ENCODE data around the gene DPM1. TPM values are rescaled to one million over a fixed set of nuclear protein-coding genes. Genes with fewer than 3 reads are reported as not detected.

The DPM1 gene
- 10 to 100 TPM; 55.8 to 60.6 (median 57.0) TPM for polyA plus RNA-seq (ENCODE audit: insufficient read length in 3 of 3)
- long read RNA-seq, donor 1, transcript DPM1-203 (9 exons, 1,075 nt) = major isoform, 19 of 107 reads
- long read RNA-seq, donor 1, partial matches to known transcripts = 71 of 107 reads
- long read RNA-seq, donor 1, other reads (novel, unspliced or antisense) = 13 of 107 reads
- long read RNA-seq, donor 2, transcript DPM1-203 (9 exons, 1,075 nt) = major isoform, 24 of 120 reads
- long read RNA-seq, donor 2, partial matches to known transcripts = 68 of 120 reads
- long read RNA-seq, donor 2, other reads (novel, unspliced or antisense) = 26 of 120 reads
- long read RNA-seq, donor 3, transcript DPM1-203 (9 exons, 1,075 nt) = major isoform, 24 of 109 reads
- long read RNA-seq, donor 3, partial matches to known transcripts = 70 of 109 reads
- long read RNA-seq, donor 3, other reads (novel, unspliced or antisense) = 12 of 109 reads
- long read RNA-seq, donor 4, transcript DPM1-203 (9 exons, 1,075 nt) = major isoform, 21 of 127 reads
- long read RNA-seq, donor 4, partial matches to known transcripts = 84 of 127 reads
- long read RNA-seq, donor 4, other reads (novel, unspliced or antisense) = 21 of 127 reads
- long read RNA-seq, donor 5, transcript DPM1-203 (9 exons, 1,075 nt) = major isoform, 9 of 31 reads
- long read RNA-seq, donor 5, partial matches to known transcripts = 12 of 31 reads
- long read RNA-seq, donor 5, other reads (novel, unspliced or antisense) = 10 of 31 reads
- long read RNA-seq, donor 6, transcript DPM1-203 (9 exons, 1,075 nt) = major isoform, 12 of 62 reads
- long read RNA-seq, donor 6, partial matches to known transcripts = 42 of 62 reads
- long read RNA-seq, donor 6, other reads (novel, unspliced or antisense) = 7 of 62 reads
- long read RNA-seq, donor 7, transcript DPM1-203 (9 exons, 1,075 nt) = major isoform, 16 of 95 reads
- long read RNA-seq, donor 7, partial matches to known transcripts = 64 of 95 reads
- long read RNA-seq, donor 7, other reads (novel, unspliced or antisense) = 12 of 95 reads
- long read RNA-seq, donor 8, transcript DPM1-203 (9 exons, 1,075 nt) = major isoform, 11 of 45 reads
- long read RNA-seq, donor 8, partial matches to known transcripts = 26 of 45 reads
- long read RNA-seq, donor 8, other reads (novel, unspliced or antisense) = 8 of 45 reads
- long read RNA-seq, donor 9, transcript DPM1-203 (9 exons, 1,075 nt) = major isoform, 19 of 126 reads
- long read RNA-seq, donor 9, partial matches to known transcripts = 88 of 126 reads
- long read RNA-seq, donor 9, other reads (novel, unspliced or antisense) = 16 of 126 reads
- long read RNA-seq, donor 10, transcript DPM1-203 (9 exons, 1,075 nt) = major isoform, 15 of 88 reads
- long read RNA-seq, donor 10, partial matches to known transcripts = 64 of 88 reads
- long read RNA-seq, donor 10, other reads (novel, unspliced or antisense) = 9 of 88 reads
- long read RNA-seq, donor 11, transcript DPM1-203 (9 exons, 1,075 nt) = major isoform, 9 of 55 reads
- long read RNA-seq, donor 11, partial matches to known transcripts = 34 of 55 reads
- long read RNA-seq, donor 11, other reads (novel, unspliced or antisense) = 12 of 55 reads
- long read RNA-seq, donor 12, transcript DPM1-203 (9 exons, 1,075 nt) = major isoform, 27 of 118 reads
- long read RNA-seq, donor 12, partial matches to known transcripts = 70 of 118 reads
- long read RNA-seq, donor 12, other reads (novel, unspliced or antisense) = 19 of 118 reads
- long read RNA-seq, donor 13, transcript DPM1-203 (9 exons, 1,075 nt) = major isoform, 13 of 49 reads
- long read RNA-seq, donor 13, partial matches to known transcripts = 35 of 49 reads
- long read RNA-seq, donor 13, other reads (novel, unspliced or antisense) = 0 of 49 reads
- long read RNA-seq, donor 14, transcript DPM1-203 (9 exons, 1,075 nt) = major isoform, 26 of 147 reads
- long read RNA-seq, donor 14, partial matches to known transcripts = 98 of 147 reads
- long read RNA-seq, donor 14, other reads (novel, unspliced or antisense) = 20 of 147 reads
- long read RNA-seq, donor 15, transcript DPM1-203 (9 exons, 1,075 nt) = major isoform, 13 of 110 reads
- long read RNA-seq, donor 15, partial matches to known transcripts = 76 of 110 reads
- long read RNA-seq, donor 15, other reads (novel, unspliced or antisense) = 21 of 110 reads
- long read RNA-seq, donor 16, transcript DPM1-203 (9 exons, 1,075 nt) = major isoform, 11 of 125 reads
- long read RNA-seq, donor 16, partial matches to known transcripts = 113 of 125 reads
- long read RNA-seq, donor 16, other reads (novel, unspliced or antisense) = 0 of 125 reads

DNA sequence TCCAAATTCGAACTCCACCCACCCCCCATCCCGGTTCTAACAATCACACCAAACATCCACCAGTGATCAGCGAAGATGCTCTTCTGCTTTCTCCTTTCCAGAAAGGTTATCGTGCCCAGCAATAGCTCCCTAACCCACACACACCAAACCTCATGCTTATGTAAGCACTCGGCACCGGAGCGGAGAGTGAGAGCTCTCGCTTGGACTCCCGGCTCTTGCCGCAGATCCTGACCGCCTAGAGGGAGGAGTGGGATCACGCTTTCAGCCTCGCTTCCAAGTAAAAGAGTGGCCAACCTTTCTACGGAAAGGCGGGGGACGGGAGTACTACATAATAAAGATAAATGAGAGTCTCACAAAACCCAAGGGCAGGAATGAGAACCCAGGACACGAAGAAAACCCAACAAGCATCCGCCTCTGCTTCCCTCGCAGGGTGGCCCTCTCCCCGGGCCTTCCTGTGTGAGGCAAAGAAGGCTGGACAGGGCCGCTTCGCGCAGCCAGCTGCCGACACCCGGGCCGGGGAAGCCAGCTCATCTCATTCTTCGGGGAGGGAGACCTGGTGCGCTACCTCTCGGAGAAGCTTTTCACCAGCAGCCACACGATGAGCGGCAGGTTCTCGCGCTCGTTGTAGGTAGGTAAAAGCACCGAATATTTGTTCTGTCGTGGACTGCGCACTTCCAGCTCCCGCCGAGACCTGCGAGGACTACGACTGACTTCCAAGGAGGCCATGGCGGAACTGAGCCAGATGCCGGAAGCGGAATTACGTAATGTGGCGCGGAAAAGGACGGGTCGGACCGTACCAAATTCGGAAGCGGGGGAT, at the start of gene DPM1:
TSS of gene DPM1 (minus strand) at position 735 of the 817 bp plus-strand sequence. CDS start at position 726, 9 bp downstream.
- peak; percentile 11 for DNase-seq

- DNase-seq = no peak
Observed at GRCh38 chr20:51005214-51005613, 46.9 kb upstream of the DPM1 start.

GRCh38 chr20:51004781-51005180, 46.4 kb upstream of the DPM1 start:
- DNase-seq = no peak

DNA sequence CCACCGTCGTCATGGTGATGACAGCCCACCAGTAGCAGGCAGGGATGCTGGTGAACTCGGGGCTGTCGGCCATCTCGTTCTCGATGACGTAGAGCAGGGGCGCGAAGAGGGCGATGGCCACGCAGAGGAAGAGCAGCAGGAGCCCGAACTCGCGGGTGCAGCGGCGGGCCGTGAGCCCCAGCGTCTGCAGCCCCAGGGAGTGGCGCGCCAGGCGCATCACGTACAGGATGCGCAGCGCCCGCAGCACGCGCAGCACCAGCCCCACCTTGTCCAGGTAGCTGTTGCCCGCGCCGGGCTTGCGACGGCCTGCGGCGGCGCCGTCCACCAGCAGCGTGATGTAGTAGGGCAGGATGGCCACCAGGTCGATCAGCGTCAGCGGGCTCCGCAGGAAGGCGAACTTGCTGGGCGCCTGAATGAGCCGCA, 46.0 kb upstream of the DPM1 start:
- DNase-seq = no peak

- DNase-seq = peak; percentile 54
Observed at GRCh38 chr20:51003753-51004152, 45.4 kb upstream of the DPM1 start.

DNA sequence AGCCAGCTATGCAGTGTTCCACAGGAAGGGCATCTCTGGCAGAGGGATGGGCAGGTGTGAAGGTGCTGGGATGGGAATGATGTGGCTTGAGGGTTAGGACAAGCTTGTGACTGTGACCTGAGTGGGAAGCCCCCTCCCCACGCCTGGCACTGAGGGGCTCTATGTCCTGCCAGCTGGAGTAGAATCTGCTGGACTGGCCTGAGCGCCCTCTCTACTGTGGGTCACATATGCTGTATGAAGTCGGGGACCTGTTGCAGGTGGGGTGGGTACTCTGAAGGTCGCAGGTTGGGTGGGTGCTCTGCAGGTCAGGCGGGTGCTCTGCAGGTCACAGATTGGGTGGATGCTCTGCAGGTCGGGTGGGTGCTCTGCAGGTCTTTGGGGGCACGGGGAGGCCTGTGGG, 44.3 kb upstream of the DPM1 start:
- DNase-seq = no peak

GRCh38 chr20:51001430-51002265, 43.3 kb upstream of the DPM1 start:
- DNase-seq = no peak

GRCh38 chr20:50999355-50999754, 41.0 kb upstream of the DPM1 start:
- DNase-seq = no peak

DNA sequence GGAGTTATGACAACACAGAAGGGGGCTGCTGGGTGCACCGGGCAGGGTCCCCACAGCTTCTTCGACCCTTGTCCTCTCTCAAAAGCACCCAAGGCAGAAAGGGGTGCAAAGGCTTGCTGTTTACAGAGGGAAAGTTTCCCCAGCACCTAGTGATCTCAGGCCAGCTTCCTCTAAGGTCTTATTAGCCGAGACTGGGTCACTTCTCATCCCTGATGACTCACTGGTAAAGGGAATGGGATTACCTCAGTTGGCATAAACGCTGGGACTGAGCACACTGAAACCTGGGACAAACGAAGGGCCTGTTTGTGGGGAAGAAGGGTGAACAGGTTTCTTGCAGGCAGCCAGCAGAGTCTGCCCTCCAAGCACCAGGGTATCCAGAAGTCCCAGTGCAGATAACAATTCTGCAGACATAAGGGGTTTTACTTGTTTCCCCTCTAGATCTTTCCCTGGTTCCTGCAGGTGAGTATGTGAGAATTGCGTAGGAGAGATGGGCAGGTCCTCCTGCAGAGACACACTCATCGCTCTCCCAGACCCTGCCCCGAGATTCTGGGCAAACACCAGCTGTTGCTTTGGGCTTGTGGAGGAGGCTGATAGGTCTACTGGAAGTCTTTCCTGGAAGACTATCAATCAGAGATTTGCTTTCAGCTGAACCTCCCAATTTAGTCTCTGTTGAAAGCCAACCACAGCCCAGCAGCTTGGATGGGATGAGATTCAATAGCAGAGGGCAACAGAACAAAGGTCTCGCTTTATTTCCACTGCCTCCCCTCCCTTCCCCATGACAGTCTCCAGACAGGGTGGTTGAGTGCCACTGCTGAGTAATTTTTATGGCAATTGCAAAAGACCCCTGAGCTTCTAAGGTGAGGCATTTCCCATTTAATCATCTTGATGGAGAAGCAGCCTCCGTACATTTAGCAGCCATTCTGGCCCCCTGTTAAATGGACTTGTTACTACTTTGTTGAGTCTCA, 38.9 kb upstream of the DPM1 start:
- DNase-seq = peak; percentile 40

DNA sequence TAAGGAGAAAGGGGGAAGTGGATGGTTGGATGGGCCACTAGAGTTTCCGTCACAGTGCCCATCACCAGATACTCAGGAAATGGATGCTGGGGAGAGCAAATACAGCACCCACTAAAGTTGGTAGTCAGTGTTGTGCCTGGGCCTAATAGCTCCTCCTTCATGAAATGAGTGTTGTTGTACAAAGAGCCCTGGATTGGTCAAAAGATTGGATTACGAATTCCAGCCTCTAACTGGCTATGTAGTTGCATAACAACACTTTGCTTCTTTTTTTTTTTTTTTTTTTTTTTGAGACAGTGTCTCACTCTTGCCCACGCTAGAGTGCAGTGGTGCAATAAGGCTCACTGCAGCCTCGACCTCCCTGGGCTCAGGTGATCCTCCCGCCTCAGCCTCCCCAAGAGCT, 37.2 kb upstream of the DPM1 start:
- DNase-seq = no peak

DNA sequence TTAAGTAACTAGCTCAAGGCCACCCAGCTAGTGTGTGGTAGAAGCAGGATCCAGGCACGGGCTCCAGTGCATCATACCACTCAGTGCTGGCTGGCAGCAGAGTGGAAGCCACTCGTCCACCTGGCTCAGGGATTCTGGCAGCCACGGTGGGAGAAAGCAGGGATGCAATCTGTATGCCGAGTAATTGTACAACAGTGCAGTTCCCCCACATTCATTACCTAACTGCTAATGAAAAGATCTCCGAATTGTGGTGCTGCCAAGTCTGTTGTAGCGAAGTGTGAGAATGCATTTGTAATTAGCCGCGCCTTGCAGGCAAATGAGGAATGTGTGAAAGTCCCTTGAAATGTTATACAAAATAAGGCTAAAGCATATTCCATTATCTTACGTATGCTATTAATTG, 35.5 kb upstream of the DPM1 start:
- DNase-seq = no peak

DNA sequence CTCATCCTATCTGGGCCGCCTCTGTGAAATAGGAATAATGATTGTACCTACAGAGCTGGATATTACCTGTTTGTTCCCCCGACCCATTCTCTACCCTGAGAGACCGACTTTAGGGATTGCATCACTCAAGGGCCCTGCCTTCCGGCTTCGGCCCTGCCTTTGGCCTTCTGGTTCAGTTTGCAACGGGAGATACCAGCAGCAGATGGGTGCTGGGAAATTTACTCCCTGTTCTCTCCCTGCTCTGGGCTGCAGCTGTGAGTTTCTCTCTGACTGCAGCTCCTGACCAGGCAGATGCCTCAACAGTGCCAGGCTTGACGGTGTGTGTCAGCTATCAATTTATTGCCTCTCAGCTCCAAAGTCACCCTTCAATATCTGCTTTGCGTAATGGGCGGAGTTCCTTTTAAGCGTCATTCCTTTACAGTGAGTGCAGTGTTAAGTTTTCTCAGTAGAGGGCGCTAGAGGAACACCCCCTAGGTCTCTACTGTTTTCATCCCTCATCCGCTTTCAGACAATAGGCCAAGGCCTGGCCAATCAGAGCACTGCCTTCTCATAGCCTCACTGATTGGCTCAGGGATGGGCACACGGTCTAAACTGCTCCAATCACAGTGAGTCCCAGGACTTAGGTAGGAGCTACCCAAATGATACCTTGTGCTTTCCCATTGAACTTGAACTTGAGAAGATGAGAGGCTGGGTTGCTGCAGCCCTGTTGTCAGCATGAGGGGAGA, 34.6 kb upstream of the DPM1 start:
- peak; percentile 33 for DNase-seq

DNA sequence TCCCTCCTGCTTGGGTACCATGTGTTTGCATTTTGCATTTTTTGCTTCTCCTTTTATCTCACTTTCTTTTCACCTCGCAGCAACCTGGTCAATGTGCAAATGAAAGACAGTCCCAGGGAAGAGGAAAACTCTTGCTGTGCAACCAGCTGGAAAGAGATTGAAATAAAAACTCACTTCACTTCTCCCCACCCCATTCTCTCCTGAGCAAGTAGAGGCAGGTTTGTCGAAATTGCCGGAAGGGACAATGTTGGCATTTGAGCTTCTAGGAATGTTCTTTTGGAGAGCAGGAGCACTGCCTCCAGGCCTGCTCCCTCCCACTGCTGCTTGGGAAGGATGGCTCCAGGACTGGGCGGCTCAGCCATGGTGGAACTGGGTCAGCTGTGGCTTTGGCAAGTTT, 34.0 kb upstream of the DPM1 start:
- no peak for DNase-seq

- no peak for DNase-seq
Observed at GRCh38 chr20:50991076-50991475, 32.7 kb upstream of the DPM1 start.

DNA sequence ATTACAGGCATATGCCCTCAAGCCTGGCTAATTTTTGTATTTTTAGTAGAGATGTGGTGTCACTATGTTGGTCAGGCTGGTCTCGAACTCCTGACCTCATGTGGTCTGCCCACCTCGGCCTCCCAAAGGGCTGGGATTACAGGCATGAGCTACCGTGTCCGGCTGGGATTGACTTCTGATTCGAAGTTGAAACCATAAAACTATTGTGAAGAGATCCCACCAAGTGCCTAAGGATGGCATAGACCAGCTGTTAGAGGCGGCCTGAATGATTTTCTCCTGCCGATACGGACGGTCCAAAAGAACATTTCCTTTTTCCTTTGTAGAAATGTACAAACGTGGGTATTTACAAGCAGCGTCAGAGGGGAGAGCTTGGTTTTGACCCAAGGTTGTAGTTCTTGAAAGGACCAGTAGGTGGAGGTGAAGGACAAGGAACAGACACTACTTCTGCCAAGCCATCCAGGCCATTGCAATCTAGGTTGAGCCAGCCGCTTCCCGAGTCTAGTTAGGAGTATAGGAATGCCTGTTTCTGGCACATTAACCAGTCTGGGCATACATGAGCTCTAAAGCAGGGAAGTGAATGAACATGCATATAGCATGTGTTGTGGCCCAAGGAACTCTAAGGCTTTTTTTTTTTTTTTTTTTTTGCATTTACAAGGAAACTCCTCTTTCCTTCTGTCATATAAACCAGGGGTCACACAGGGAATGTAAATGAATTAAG, 29.3 kb upstream of the DPM1 start:
- DNase-seq = peak; percentile 84
